ENCODE measurements around the gene ALDH4A1.
A peak's percentile ranks its signal among the peaks of the same experiment; 100 is the strongest.
"Not testable (repeated sequence)": the region's sequence is repeated elsewhere in the genome, so short reads cannot be mapped to it uniquely, and the experiment has no call there.

The ALDH4A1 gene

GRCh38 chr1:18901147-18901951 lies 1.0 kb downstream of the ALDH4A1 start:
- no peak for DNase-seq (ENCODE audit: low spot score)

- no peak for DNase-seq (ENCODE audit: low spot score)
Measured at GRCh38 chr1:18900303-18900841, 2.0 kb downstream of the ALDH4A1 start.

- no peak for DNase-seq (ENCODE audit: low spot score)
Measured at GRCh38 chr1:18899363-18900049, 2.8 kb downstream of the ALDH4A1 start.

- no peak for DNase-seq (ENCODE audit: low spot score)
Measured at GRCh38 chr1:18898567-18898966, 3.8 kb downstream of the ALDH4A1 start.

- peak; percentile 88 for DNase-seq (ENCODE audit: low spot score)
Measured at GRCh38 chr1:18895317-18895716, 7.0 kb downstream of the ALDH4A1 start.

GRCh38 chr1:18893120-18893519 lies 9.2 kb downstream of the ALDH4A1 start:
- DNase-seq (ENCODE audit: low spot score): no peak

GRCh38 chr1:18891858-18892257 lies 10.5 kb downstream of the ALDH4A1 start:
- DNase-seq (ENCODE audit: low spot score): not testable (repeated sequence)

GRCh38 chr1:18891426-18891780 lies 11.0 kb downstream of the ALDH4A1 start:
- DNase-seq (ENCODE audit: low spot score): no peak

- no peak for DNase-seq (ENCODE audit: low spot score)
Measured at GRCh38 chr1:18890706-18891425, 11.5 kb downstream of the ALDH4A1 start.

GRCh38 chr1:18886003-18886335 lies 16.4 kb downstream of the ALDH4A1 start:
- no peak for DNase-seq (ENCODE audit: low spot score)

GRCh38 chr1:18885311-18886002 lies 16.9 kb downstream of the ALDH4A1 start:
- DNase-seq (ENCODE audit: low spot score): no peak

- no peak for DNase-seq (ENCODE audit: low spot score)
Measured at GRCh38 chr1:18884727-18885126, 17.6 kb downstream of the ALDH4A1 start.

- no peak for DNase-seq (ENCODE audit: low spot score)
Measured at GRCh38 chr1:18884419-18884717, 18.0 kb downstream of the ALDH4A1 start.

- DNase-seq (ENCODE audit: low spot score): peak; percentile 63
Measured at GRCh38 chr1:18883636-18884418, 18.5 kb downstream of the ALDH4A1 start.

- no peak for DNase-seq (ENCODE audit: low spot score)
Measured at GRCh38 chr1:18883079-18883478, 19.3 kb downstream of the ALDH4A1 start.

GRCh38 chr1:18882486-18882885 lies 19.9 kb downstream of the ALDH4A1 start:
- no peak for DNase-seq (ENCODE audit: low spot score)

- DNase-seq (ENCODE audit: low spot score): no peak
Measured at GRCh38 chr1:18881642-18882431, 20.5 kb downstream of the ALDH4A1 start.

- no peak for DNase-seq (ENCODE audit: low spot score)
Measured at GRCh38 chr1:18881164-18881563, 21.2 kb downstream of the ALDH4A1 start.

- no peak for DNase-seq (ENCODE audit: low spot score)
Measured at GRCh38 chr1:18880585-18880984, 21.8 kb downstream of the ALDH4A1 start.

GRCh38 chr1:18879791-18880309 lies 22.5 kb downstream of the ALDH4A1 start:
- peak; percentile 57 for DNase-seq (ENCODE audit: low spot score)
